ENCODE results near the gene DENND2D.

The DENND2D gene

DNA sequence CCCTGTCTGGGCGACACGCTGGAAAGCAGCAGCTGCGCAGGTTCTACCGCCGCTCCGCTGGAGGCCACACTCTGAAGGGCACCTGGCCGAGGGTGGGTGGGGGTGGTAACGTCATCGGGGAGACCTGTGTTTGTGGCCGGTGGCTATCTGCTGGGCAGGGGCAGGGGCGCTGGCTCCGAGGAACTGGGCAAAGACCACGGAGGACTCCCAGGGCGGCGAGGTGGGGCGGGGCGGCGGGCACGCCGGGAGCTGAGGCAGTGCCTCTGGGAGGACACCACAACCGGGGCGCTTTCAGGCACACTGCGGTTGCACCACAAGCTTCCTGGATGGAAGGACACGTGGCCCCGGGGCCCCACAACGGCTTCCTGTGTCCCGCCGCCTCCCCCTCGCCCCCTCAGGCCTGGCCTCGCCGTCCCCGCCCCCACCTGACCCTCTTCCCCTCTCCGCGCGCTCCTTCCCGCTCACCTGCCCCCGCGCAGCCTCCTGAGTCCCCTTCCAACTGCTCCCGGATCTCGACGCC is 3.3 kb upstream of the DENND2D start:
- DNase-seq (ENCODE audit: low read depth in 2 of 2): peak; percentile 78 to 86

- no peak for DNase-seq (ENCODE audit: low read depth in 2 of 2)
Measured at GRCh38 chr1:111202707-111203623, 2.5 kb upstream of the DENND2D start.

GRCh38 chr1:111202366-111202706 is 1.9 kb upstream of the DENND2D start:
- DNase-seq (ENCODE audit: low read depth in 2 of 2): no peak

- DNase-seq (ENCODE audit: low read depth in 2 of 2): no peak
Measured at GRCh38 chr1:111201275-111202090, 1.0 kb upstream of the DENND2D start.

GRCh38 chr1:111200802-111201161 is 336 bp upstream of the DENND2D start:
- no peak for DNase-seq (ENCODE audit: low read depth in 2 of 2)

DNA sequence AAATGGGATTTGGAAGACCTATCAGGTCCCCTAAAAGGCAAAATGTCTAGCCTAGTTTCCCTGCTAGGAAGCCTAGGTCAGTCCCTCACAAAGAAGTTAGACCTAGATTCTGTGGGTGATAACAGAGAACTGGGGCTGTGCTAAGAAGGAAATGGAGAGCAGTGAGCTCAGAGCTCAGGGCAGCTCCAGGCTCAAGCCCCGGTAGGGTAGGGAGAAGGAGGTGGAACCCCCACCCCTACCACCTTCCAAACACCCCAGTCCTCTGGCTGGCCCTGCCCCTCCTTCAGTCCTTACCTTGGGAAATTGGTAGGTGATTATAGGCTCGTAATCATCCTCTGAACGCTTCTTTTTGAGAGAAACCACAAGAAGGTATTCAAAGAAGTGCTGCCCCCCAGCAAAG is 1.1 kb downstream of the DENND2D start:
- no peak for DNase-seq (ENCODE audit: low read depth in 2 of 2)

- no peak for DNase-seq (ENCODE audit: low read depth in 2 of 2)
Measured at GRCh38 chr1:111198836-111199235, 1.6 kb downstream of the DENND2D start.

- DNase-seq (ENCODE audit: low read depth in 2 of 2): peak in 1 of 2 donors; percentile 51
Measured at GRCh38 chr1:111197598-111198284, 2.7 kb downstream of the DENND2D start.

DNA sequence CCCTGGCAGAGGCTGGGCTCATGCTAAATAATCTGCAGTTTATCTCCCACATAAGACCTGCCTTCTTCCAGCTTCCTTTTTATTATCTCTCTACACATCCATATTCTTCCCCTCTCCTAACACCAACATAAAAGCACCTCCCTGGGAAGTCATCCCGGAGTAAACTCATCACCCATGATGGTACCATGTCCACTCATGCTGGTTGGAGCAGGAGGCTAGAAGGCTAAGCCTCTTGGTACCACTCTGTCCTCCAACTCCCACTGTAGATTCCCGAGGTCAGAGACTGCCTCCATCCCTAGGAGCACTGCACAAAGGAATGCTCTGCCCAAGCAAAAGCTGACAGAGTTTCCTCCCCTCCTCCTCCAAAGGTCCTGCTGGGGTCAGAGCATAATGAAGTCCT is 4.2 kb downstream of the DENND2D start:
- DNase-seq (ENCODE audit: low read depth in 2 of 2): no peak

GRCh38 chr1:111195002-111195684 is 5.3 kb downstream of the DENND2D start:
- no peak for DNase-seq (ENCODE audit: low read depth in 2 of 2)

DNA sequence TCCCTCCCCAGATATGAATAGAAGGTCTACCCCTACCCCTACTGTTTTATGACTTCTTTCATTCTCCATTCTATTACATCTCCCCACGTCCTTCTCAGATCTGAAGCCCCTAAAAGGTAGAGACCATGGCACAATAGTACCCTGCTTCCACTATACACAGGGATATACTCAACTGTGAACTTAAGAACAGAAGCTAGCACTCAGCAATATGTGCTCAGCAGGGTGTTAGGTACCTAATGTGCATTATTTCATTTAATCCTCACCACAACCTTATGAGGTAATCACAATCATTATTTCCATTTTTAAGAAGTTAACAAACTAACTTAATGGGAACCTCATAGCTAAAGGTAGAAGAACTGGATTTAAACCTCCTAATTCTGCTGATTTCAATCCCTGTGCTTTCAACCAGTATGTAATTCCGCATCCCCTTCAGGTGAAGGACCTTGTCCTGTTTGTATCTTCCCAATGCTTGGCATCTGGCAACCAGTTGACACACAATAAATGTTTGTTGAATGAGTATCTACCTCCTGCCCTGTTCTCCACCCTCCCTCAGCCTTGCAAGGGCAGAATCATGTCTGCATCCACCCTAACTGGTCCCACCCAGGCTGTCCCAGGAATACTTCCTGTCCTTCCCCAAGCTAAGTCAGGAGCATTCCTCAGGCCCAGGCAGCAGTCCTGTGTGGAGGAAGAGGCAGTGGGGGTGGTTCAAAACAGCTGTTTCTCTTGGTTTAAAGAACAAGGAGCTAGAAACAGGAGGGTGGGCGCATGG is 6.5 kb downstream of the DENND2D start:
- no peak for DNase-seq (ENCODE audit: low read depth in 2 of 2)

DNA sequence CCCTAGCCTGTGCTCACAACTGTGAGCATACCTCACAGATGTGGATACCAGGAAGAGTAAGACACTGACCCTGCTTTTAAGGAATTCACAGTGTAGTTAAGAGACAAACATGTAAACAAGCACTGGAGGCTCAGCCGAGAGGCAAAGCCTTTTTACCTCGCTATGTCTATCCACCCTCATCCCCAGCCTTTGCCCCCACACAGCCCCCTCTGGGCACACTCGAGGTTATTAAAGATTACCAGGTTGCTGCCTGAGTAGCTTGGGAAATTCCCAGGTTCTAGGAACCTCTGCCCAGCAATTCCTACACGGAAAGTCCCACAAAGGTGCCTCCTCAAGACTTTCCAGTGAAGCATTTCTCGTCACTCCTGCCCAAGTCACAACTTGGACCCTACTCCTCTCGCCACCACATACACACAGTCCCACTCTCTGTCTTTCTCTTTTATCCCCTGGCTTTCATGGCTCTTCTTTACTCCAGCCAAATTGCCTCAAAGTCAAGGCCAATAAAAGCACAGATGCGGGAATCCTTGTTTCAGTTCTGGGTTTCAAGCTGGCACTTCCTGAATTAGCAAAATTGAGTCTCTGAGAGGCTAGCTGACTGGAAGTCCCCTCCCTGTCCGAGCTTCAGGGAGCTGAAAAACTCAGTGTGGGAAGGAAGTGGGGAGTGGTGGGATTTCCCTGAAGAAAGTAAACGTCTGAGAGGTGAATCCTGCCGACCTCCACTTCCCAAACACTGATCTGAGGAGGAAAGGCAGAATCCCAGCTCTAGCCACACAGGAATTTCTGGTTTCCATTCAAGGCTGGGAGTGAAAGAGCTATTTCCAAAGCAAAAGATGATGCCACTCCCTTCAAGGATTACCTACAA is 7.6 kb downstream of the DENND2D start:
- no peak for DNase-seq (ENCODE audit: low read depth in 2 of 2)

DNA sequence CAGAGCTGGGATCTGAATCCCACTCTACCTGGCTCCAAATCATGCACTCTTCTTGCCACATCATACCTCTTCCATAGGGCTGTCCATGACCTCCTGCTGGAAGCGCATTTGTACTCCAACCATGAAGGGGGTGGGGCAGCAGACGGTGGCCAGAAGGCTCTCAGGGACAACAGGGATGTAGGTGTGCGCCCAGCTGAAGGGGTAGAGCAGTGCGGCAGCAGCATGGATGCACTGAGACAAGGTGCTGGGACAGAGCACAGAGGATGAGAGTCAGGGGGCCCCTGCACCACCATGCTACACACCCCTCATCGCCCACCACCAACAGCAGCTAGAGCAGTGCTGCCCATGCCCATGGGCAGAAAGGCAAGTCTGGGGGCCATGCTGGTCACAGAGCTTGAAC is 8.4 kb downstream of the DENND2D start:
- DNase-seq (ENCODE audit: low read depth in 2 of 2): no peak

- DNase-seq (ENCODE audit: low read depth in 2 of 2): no peak
Measured at GRCh38 chr1:111191496-111191895, 8.9 kb downstream of the DENND2D start.

- no peak for DNase-seq (ENCODE audit: low read depth in 2 of 2)
Measured at GRCh38 chr1:111190931-111191451, 9.5 kb downstream of the DENND2D start.

- no peak for DNase-seq (ENCODE audit: low read depth in 2 of 2)
Measured at GRCh38 chr1:111184663-111185062, 15.8 kb downstream of the DENND2D start.

DNA sequence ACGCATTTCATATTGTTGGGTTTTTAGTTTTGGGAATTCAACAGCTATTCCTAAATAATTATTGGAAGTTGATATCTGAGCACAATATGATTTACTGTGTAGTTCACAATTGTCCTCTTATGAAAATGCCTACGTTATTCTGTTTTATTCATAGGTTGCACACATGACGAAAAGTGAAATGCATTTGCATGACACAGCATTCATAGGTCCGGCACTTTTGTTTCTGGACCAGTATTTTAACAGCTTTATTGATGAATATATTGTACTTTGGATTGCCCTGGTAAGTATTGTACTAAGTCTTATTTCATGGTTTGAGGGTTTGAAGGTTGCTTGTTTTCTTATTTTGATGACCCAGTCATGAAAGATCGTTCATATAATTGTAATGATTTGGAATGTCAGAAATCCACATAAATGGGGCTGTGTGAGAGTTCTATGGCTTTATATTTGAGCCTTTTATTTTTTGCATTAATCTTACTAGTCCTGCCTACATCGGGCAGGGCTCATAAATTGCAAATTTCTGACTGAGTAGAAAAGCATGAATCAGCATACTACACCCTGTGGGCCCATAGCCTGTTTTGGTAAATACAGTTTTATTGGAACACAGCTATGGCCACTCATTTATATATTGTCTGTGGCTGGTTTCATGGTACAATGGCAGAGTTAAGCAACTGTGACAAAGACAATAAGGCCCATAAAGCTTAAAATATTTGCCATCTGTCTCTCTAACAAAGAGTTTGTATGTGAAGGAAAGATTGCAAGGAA is 17.0 kb downstream of the DENND2D start:
- no peak for DNase-seq (ENCODE audit: low read depth in 2 of 2)

DNA sequence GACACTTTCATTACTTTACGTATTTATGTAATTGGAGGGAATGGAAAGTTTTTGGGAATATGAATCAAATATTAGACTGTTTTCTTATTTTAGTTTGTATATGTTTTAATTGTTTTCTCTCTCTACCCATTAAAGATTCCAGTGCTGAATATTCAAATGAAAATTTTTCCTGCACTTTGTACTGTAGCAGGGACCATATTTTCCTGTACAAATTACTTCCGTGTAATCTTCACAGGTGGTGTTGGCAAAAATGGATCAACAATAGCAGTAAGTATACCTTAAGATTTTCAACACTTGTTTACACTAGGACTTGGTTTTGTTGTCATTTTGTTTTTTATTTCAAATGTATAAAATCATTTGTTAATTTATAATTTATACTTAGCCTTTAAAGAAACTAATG is 18.4 kb downstream of the DENND2D start:
- no peak for DNase-seq (ENCODE audit: low read depth in 2 of 2)
